Measurements from ENCODE around the gene EPB41L3.

Gene EPB41L3

DNA sequence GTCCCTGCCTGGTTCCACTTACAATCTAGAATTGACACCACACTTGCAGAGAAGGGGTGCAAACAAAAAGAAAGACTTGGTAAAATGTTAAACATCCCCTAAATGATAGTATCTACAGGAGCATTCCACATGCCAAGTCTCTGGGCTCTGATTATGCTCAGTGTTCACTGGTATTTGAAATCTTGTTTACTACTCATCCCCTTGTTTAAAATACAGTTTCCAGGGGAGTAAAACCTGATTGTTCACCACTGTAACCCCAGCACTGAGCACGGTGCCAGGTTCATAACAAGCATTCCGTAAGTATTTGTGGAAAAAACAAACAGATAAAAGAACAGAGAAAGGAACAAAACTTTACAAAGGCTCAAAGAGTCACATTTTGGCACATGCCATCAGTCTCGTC lies 11.7 kb downstream of the EPB41L3 start:
- 93 to 100% methylated on average over 1 of the region's 3 CpGs for WGBS, 2 experiments (ENCODE audit: insufficient coverage in 2 of 2)
- Histone ChIP-seq H3K27ac (ENCODE audit: low read depth, low read length, severe bottlenecking) (no peak overlapping the region), H3K9me3 (ENCODE audit: control insufficient read depth, low read length) (no peaks in the 10 kb centered on the region), H3K4me3 (ENCODE audit: extremely low read depth, insufficient read depth, low read length, poor library complexity, severe bottlenecking) (no peak overlapping the region), H3K36me3 (ENCODE audit: control insufficient read depth, insufficient read depth, low read length) (no peaks in the 10 kb centered on the region), H3K4me1 (ENCODE audit: control insufficient read depth, insufficient read depth, low read length, poor library complexity, severe bottlenecking) (no peaks in the 10 kb centered on the region)

DNA sequence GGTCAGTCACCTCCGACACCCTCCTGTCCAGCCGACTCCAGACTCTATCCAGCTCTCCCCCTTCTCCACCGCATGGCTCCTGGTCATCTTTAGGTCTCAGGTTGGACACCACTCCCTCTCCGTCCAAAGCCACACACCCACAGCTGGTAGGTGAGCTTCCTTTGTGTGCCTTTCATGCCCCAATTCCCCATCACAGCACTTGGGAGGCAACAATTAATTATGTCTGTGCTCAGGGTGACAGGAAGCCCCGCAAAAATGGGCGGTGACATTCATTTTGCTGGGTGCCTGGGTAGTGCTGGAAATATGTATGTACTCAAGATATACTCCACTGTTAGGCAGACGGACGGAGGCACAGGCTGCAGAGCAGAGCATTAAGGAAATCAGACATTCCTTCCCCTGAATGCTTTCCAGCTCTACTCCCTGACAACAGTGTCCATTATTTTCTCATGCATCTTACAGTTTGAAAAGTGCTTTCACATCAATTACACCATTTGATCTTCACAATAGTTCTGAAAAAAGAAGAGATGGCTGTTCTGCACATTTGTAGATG lies 13.1 kb downstream of the EPB41L3 start:
- Histone ChIP-seq H3K4me3 (ENCODE audit: extremely low read depth, insufficient read depth, low read length, poor library complexity, severe bottlenecking) (no peak overlapping the region), H3K27ac (ENCODE audit: low read depth, low read length, severe bottlenecking) (no peak overlapping the region), H3K9me3 (ENCODE audit: control insufficient read depth, low read length) (no peaks in the 10 kb centered on the region), H3K4me1 (ENCODE audit: control insufficient read depth, insufficient read depth, low read length, poor library complexity, severe bottlenecking) (no peaks in the 10 kb centered on the region), H3K36me3 (ENCODE audit: control insufficient read depth, insufficient read depth, low read length) (no peaks in the 10 kb centered on the region)
- WGBS, 2 experiments (ENCODE audit: insufficient coverage in 2 of 2), result 90 to 98% methylated on average over 6 to 8 of the region's 8 CpGs

DNA sequence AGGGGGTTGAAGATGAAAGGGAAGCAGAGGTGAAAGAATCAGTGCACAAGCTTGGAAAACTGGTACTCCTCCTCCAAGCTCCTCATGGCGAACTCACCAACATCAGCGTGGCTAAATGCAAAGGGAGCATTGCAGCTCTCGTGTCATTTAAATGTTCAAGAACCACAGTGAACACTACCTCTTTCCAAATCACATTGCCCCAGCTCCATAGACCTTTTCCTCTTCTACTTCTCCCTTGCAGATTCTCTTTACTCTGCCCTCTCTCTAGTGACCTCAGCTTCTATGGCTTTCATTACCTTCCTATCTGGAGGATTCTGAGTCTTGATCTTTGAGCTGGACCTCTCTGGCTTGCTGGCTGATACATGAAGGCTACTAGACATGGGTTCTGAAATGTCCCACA lies 14.3 kb downstream of the EPB41L3 start:
- no peak overlapping the region for H3K4me3 ChIP-seq (ENCODE audit: extremely low read depth, insufficient read depth, low read length, poor library complexity, severe bottlenecking)
- no peaks in the 10 kb centered on the region for H3K9me3 ChIP-seq (ENCODE audit: control insufficient read depth, low read length)
- H3K4me1 ChIP-seq (ENCODE audit: control insufficient read depth, insufficient read depth, low read length, poor library complexity, severe bottlenecking), result no peaks in the 10 kb centered on the region
- no peaks in the 10 kb centered on the region for H3K36me3 ChIP-seq (ENCODE audit: control insufficient read depth, insufficient read depth, low read length)
- WGBS, 2 experiments (ENCODE audit: insufficient coverage in 2 of 2), result 90 to 92% methylated on average over 3 of the region's 3 CpGs
- H3K27ac ChIP-seq (ENCODE audit: low read depth, low read length, severe bottlenecking), result no peak overlapping the region

DNA sequence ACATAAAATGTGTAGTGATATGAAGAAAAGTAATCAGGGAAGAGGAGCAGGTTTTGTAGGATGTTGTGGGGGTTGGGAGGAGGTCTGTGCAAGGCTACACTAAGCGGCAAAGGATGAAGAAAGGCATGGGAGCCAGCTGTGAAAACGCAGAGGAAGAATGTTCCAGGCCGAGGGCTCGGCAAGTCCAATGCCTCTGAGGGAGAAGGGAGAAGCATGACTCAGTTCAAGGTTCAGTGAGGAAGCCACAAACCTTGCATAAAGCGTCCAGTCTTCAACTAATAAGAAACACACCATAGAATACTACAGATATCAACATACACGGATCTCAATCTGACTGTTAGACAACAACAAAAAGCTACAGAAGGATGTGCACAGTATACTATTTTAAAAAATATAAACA lies 16.2 kb downstream of the EPB41L3 start:
- no peaks in the 10 kb centered on the region for H3K36me3 ChIP-seq (ENCODE audit: control insufficient read depth, insufficient read depth, low read length)
- H3K27ac ChIP-seq (ENCODE audit: low read depth, low read length, severe bottlenecking), result no peak overlapping the region
- H3K9me3 ChIP-seq (ENCODE audit: control insufficient read depth, low read length), result no peaks in the 10 kb centered on the region
- no peak overlapping the region for H3K4me3 ChIP-seq (ENCODE audit: extremely low read depth, insufficient read depth, low read length, poor library complexity, severe bottlenecking)
- no peaks in the 10 kb centered on the region for H3K4me1 ChIP-seq (ENCODE audit: control insufficient read depth, insufficient read depth, low read length, poor library complexity, severe bottlenecking)
- 48 to 83% methylated on average over 2 to 4 of the region's 6 CpGs for WGBS, 2 experiments (ENCODE audit: insufficient coverage in 2 of 2)

- no peak overlapping the region for H3K4me3 ChIP-seq (ENCODE audit: extremely low read depth, insufficient read depth, low read length, poor library complexity, severe bottlenecking)
- peaks cover 3% of the 10 kb centered on the region for H3K4me1 ChIP-seq (ENCODE audit: control insufficient read depth, insufficient read depth, low read length, poor library complexity, severe bottlenecking)
- H3K27ac ChIP-seq (ENCODE audit: low read depth, low read length, severe bottlenecking), result no peak overlapping the region
- H3K36me3 ChIP-seq (ENCODE audit: control insufficient read depth, insufficient read depth, low read length), result no peaks in the 10 kb centered on the region
- 50 to 55% methylated on average over 2 of the region's 3 CpGs for WGBS, 2 experiments (ENCODE audit: insufficient coverage in 2 of 2)
- H3K9me3 ChIP-seq (ENCODE audit: control insufficient read depth, low read length), result no peaks in the 10 kb centered on the region
Measured at GRCh38 chr18:5524660-5525059, 19.1 kb downstream of the EPB41L3 start.

- Histone ChIP-seq H3K9me3 (ENCODE audit: control insufficient read depth, low read length) (no peaks in the 10 kb centered on the region), H3K36me3 (ENCODE audit: control insufficient read depth, insufficient read depth, low read length) (no peaks in the 10 kb centered on the region), H3K27ac (ENCODE audit: low read depth, low read length, severe bottlenecking) (no peak overlapping the region), H3K4me3 (ENCODE audit: extremely low read depth, insufficient read depth, low read length, poor library complexity, severe bottlenecking) (no peak overlapping the region), H3K4me1 (ENCODE audit: control insufficient read depth, insufficient read depth, low read length, poor library complexity, severe bottlenecking) (peaks cover 13% of the 10 kb centered on the region)
- 90% methylated on average over 2 of the region's 2 CpGs for WGBS, 2 experiments (ENCODE audit: insufficient coverage in 2 of 2)
Measured at GRCh38 chr18:5521000-5521399, 22.8 kb downstream of the EPB41L3 start.

- no peak overlapping the region for H3K4me3 ChIP-seq (ENCODE audit: extremely low read depth, insufficient read depth, low read length, poor library complexity, severe bottlenecking)
- H3K36me3 ChIP-seq (ENCODE audit: control insufficient read depth, insufficient read depth, low read length), result no peaks in the 10 kb centered on the region
- no peaks in the 10 kb centered on the region for H3K9me3 ChIP-seq (ENCODE audit: control insufficient read depth, low read length)
- H3K4me1 ChIP-seq (ENCODE audit: control insufficient read depth, insufficient read depth, low read length, poor library complexity, severe bottlenecking), result peaks cover 15% of the 10 kb centered on the region
- WGBS, 2 experiments (ENCODE audit: insufficient coverage in 2 of 2), result no CpG with 5 or more reads among the region's 1 CpG
- H3K27ac ChIP-seq (ENCODE audit: low read depth, low read length, severe bottlenecking), result no peak overlapping the region
Measured at GRCh38 chr18:5520464-5520863, 23.3 kb downstream of the EPB41L3 start.

GRCh38 chr18:5519448-5520298 lies 24.1 kb downstream of the EPB41L3 start:
- WGBS, 2 experiments (ENCODE audit: insufficient coverage in 2 of 2), result 93 to 98% methylated on average over 6 to 8 of the region's 10 CpGs
- Histone ChIP-seq H3K4me1 (ENCODE audit: control insufficient read depth, insufficient read depth, low read length, poor library complexity, severe bottlenecking) (peaks cover 22% of the 10 kb centered on the region), H3K9me3 (ENCODE audit: control insufficient read depth, low read length) (no peaks in the 10 kb centered on the region), H3K27ac (ENCODE audit: low read depth, low read length, severe bottlenecking) (no peak overlapping the region), H3K4me3 (ENCODE audit: extremely low read depth, insufficient read depth, low read length, poor library complexity, severe bottlenecking) (no peak overlapping the region), H3K36me3 (ENCODE audit: control insufficient read depth, insufficient read depth, low read length) (no peaks in the 10 kb centered on the region)

DNA sequence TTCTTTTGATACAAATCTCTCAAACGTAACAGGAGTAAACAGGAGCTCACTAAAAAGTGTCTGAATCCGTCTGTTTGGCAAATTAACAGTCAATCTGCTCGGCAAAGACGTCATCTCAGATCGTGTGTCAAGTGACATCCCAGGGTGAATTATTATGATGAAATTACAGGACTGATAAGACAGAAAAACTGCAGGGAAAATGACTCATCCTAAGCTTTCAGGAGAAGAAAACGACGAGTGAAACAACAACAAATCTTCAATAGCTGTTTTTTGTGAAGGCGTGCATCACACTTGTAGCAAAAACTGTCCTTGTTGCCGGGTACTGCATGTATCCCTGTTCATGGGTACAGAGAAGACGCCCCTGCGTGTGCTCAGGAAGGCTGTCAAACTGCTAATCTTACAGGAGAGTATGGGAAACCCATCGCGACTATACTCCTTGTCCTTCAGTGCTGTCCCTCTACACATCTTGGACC lies 24.9 kb downstream of the EPB41L3 start:
- 84 to 85% methylated on average over 11 to 12 of the region's 13 CpGs for WGBS, 2 experiments (ENCODE audit: insufficient coverage in 2 of 2)
- H3K27ac ChIP-seq (ENCODE audit: low read depth, low read length, severe bottlenecking), result no peak overlapping the region
- H3K4me1 ChIP-seq (ENCODE audit: control insufficient read depth, insufficient read depth, low read length, poor library complexity, severe bottlenecking), result peaks cover 22% of the 10 kb centered on the region
- no peaks in the 10 kb centered on the region for H3K9me3 ChIP-seq (ENCODE audit: control insufficient read depth, low read length)
- no peak overlapping the region for H3K4me3 ChIP-seq (ENCODE audit: extremely low read depth, insufficient read depth, low read length, poor library complexity, severe bottlenecking)
- no peaks in the 10 kb centered on the region for H3K36me3 ChIP-seq (ENCODE audit: control insufficient read depth, insufficient read depth, low read length)

GRCh38 chr18:5518179-5518770 lies 25.5 kb downstream of the EPB41L3 start:
- Histone ChIP-seq H3K4me3 (ENCODE audit: extremely low read depth, insufficient read depth, low read length, poor library complexity, severe bottlenecking) (no peak overlapping the region), H3K27ac (ENCODE audit: low read depth, low read length, severe bottlenecking) (no peak overlapping the region), H3K9me3 (ENCODE audit: control insufficient read depth, low read length) (no peaks in the 10 kb centered on the region)

DNA sequence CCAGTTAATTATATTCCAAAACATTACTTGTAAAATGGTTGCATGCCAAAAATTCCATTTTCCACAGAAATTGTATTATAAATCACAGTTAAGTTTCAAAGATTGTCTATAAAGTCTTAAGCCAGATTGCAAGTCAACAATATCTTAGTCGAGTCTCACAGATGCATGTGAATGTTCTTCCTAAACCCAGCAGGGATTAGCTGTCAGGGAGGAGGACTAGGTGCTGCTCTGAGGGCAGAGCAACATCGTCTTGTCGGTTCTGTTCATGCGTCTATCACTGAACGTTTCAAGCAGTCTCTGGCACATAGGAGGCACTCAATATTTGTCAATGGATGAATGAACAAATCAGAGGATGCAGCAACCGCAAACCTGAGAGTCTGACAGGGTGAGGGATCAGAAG lies 27.0 kb downstream of the EPB41L3 start:
- WGBS, 2 experiments (ENCODE audit: insufficient coverage in 2 of 2), result 86 to 92% methylated on average over 5 to 6 of the region's 6 CpGs
- Histone ChIP-seq H3K4me3 (ENCODE audit: extremely low read depth, insufficient read depth, low read length, poor library complexity, severe bottlenecking) (no peak overlapping the region), H3K36me3 (ENCODE audit: control insufficient read depth, insufficient read depth, low read length) (no peaks in the 10 kb centered on the region), H3K9me3 (ENCODE audit: control insufficient read depth, low read length) (no peaks in the 10 kb centered on the region), H3K4me1 (ENCODE audit: control insufficient read depth, insufficient read depth, low read length, poor library complexity, severe bottlenecking) (peaks cover 22% of the 10 kb centered on the region), H3K27ac (ENCODE audit: low read depth, low read length, severe bottlenecking) (no peak overlapping the region)

More at GRCh38 chr18:5518179-5518770, 25.5 kb downstream of the EPB41L3 start:
- Histone ChIP-seq H3K36me3 (ENCODE audit: control insufficient read depth, insufficient read depth, low read length) (no peaks in the 10 kb centered on the region), H3K4me1 (ENCODE audit: control insufficient read depth, insufficient read depth, low read length, poor library complexity, severe bottlenecking) (peaks cover 22% of the 10 kb centered on the region)
- WGBS, 2 experiments (ENCODE audit: insufficient coverage in 2 of 2), result 91 to 97% methylated on average over 9 to 10 of the region's 10 CpGs

Data from mesodermal cell (in vitro differentiated cells).